Measurements from ENCODE around the gene CTNND2. TPM values are rescaled to one million over a fixed set of nuclear protein-coding genes. Genes with fewer than 3 reads are reported as not detected.

Gene CTNND2
- total and polyA plus RNA-seq, 4 donors: 0.30 to 2.2 (median 0.71) TPM

- Histone ChIP-seq H3K27ac (ENCODE audit: low read depth in 1 of 2, low read length in 1 of 2) (no peak overlapping the region), H3K9ac (ENCODE audit: insufficient read depth in 1 of 2, low read length in 2 of 2) (no peak overlapping the region), H3K4me1 (ENCODE audit: control insufficient read depth in 5 of 5, insufficient read depth in 5 of 5, low read length in 5 of 5) (no peaks in the 10 kb centered on the region), H3K27me3 (ENCODE audit: control insufficient read depth in 3 of 3, insufficient read depth in 3 of 3, low read length in 2 of 3) (no peaks in the 10 kb centered on the region), H3K4me3 (no peak overlapping the region), H3K36me3 (ENCODE audit: control insufficient read depth in 4 of 4, insufficient read depth in 4 of 4, low read length in 4 of 4) (no peaks in the 10 kb centered on the region), H3K9me3 (ENCODE audit: control insufficient read depth in 4 of 4, insufficient read depth in 3 of 4, low read length in 3 of 4) (peaks cover 0 to 4% (median 0%) of the 10 kb centered on the region in 4 donors)
- no peak for DNase-seq
- WGBS, 2 donors: 93 to 99% methylated on average over 5 of the region's 5 CpGs
- ATAC-seq (ENCODE audit: insufficient read depth, low FRiP score): no peak
- TF ChIP-seq, protein P1, sequence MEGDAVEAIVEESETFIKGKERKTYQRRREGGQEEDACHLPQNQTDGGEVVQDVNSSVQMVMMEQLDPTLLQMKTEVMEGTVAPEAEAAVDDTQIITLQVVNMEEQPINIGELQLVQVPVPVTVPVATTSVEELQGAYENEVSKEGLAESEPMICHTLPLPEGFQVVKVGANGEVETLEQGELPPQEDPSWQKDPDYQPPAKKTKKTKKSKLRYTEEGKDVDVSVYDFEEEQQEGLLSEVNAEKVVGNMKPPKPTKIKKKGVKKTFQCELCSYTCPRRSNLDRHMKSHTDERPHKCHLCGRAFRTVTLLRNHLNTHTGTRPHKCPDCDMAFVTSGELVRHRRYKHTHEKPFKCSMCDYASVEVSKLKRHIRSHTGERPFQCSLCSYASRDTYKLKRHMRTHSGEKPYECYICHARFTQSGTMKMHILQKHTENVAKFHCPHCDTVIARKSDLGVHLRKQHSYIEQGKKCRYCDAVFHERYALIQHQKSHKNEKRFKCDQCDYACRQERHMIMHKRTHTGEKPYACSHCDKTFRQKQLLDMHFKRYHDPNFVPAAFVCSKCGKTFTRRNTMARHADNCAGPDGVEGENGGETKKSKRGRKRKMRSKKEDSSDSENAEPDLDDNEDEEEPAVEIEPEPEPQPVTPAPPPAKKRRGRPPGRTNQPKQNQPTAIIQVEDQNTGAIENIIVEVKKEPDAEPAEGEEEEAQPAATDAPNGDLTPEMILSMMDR (IDR thresholded peaks at IDR 0.05; ENCODE audit: control extremely low read depth, extremely low read depth): no peak
These were observed 646.2 kb downstream of the CTNND2 start for GRCh38 chr5:11258001-11258400.

DNA sequence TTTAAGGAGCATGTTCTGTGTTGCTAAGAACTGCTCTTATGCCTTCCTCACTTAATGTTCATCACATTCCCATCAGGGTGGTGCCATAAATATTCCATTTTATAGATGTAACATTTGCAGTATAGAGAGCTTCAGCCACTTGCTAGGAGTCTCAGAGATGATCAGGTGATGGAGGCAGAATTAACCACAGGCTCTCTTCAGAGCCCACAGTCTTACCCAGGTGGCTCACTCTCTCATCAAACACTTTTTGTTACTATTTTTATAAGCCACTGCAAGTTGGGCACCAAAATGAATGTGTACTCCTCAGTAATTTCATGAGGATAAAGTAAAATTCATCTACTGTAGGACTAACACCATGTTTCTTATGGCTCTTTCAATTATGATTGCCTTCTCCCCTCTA, 651.7 kb downstream of the CTNND2 start:
- TF ChIP-seq, protein P1 (IDR thresholded peaks at IDR 0.05; ENCODE audit: control extremely low read depth, extremely low read depth): no peak
- Histone ChIP-seq H3K27ac (ENCODE audit: low read depth in 1 of 2, low read length in 1 of 2) (no peak overlapping the region), H3K36me3 (ENCODE audit: control insufficient read depth in 4 of 4, insufficient read depth in 4 of 4, low read length in 4 of 4) (no peaks in the 10 kb centered on the region), H3K27me3 (ENCODE audit: control insufficient read depth in 3 of 3, insufficient read depth in 3 of 3, low read length in 2 of 3) (no peaks in the 10 kb centered on the region), H3K9me3 (ENCODE audit: control insufficient read depth in 4 of 4, insufficient read depth in 3 of 4, low read length in 3 of 4) (peaks cover 0 to 2% (median 0%) of the 10 kb centered on the region in 4 donors), H3K4me3 (no peak overlapping the region), H3K4me1 (ENCODE audit: control insufficient read depth in 5 of 5, insufficient read depth in 5 of 5, low read length in 5 of 5) (peaks cover 0 to 2% (median 0%) of the 10 kb centered on the region in 5 donors), H3K9ac (ENCODE audit: insufficient read depth in 1 of 2, low read length in 2 of 2) (no peak overlapping the region)
- ATAC-seq (ENCODE audit: insufficient read depth, low FRiP score): no peak
- DNase-seq: no peak

DNA sequence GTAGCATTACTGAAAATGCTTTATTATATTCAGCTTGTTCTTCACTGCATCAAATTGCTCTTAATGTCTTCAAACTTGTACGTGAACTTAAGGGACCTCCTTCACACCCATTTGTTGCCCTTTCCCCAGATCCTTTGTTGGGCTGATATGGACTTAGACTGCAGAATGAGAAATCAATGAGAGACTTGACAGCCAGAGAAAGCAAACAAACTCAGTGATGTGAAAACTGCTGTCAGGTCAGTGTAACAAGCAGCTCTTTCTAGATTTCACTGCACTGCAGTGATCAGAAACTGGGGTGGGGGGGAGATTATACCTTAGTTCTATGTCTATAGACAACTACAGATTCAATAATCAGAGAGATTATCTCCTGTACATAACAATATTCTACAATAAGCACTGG, 652.2 kb downstream of the CTNND2 start:
- Histone ChIP-seq H3K36me3 (ENCODE audit: control insufficient read depth in 4 of 4, insufficient read depth in 4 of 4, low read length in 4 of 4) (no peaks in the 10 kb centered on the region), H3K9ac (ENCODE audit: insufficient read depth in 1 of 2, low read length in 2 of 2) (no peak overlapping the region), H3K4me1 (ENCODE audit: control insufficient read depth in 5 of 5, insufficient read depth in 5 of 5, low read length in 5 of 5) (peaks cover 0 to 2% (median 0%) of the 10 kb centered on the region in 5 donors), H3K27ac (ENCODE audit: low read depth in 1 of 2, low read length in 1 of 2) (no peak overlapping the region), H3K9me3 (ENCODE audit: control insufficient read depth in 4 of 4, insufficient read depth in 3 of 4, low read length in 3 of 4) (peaks cover 0 to 2% (median 0%) of the 10 kb centered on the region in 4 donors), H3K27me3 (ENCODE audit: control insufficient read depth in 3 of 3, insufficient read depth in 3 of 3, low read length in 2 of 3) (no peaks in the 10 kb centered on the region), H3K4me3 (no peak overlapping the region)
- DNase-seq (no peak), ATAC-seq (ENCODE audit: insufficient read depth, low FRiP score) (no peak)
- 32 to 58% methylated on average over 1 of the region's 1 CpG for WGBS, 2 donors
- TF ChIP-seq, protein P1 (IDR thresholded peaks at IDR 0.05; ENCODE audit: control extremely low read depth, extremely low read depth): no peak

DNA sequence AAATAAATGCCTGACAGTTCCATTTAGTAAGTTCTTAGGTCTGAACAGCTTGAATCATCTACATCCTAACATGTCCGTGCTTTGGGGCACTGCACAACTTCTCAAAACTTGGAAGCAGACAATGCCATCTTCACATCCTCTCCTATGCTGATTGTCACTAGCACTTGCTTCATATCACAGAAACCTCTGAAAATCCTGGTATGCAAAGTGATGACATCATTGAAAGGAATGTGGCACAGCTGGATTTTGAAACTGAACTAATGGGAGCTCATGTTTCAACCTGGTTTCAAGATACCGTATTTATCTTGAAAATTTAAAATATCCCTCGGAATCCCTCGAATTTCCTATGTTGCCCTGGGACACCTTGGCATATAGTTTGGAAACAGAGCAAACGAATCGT, 653.0 kb downstream of the CTNND2 start:
- H3K4me3 ChIP-seq: no peak overlapping the region
- H3K9ac ChIP-seq (ENCODE audit: insufficient read depth in 1 of 2, low read length in 2 of 2): no peak overlapping the region
- DNase-seq (peak; percentile 32 to 77 (median 57)), ATAC-seq (ENCODE audit: insufficient read depth, low FRiP score) (no peak)
- TF ChIP-seq, protein P1 (IDR thresholded peaks at IDR 0.05; ENCODE audit: control extremely low read depth, extremely low read depth): no peak
- H3K27me3 ChIP-seq (ENCODE audit: control insufficient read depth in 3 of 3, insufficient read depth in 3 of 3, low read length in 2 of 3): no peaks in the 10 kb centered on the region
- no peak overlapping the region for H3K27ac ChIP-seq (ENCODE audit: low read depth in 1 of 2, low read length in 1 of 2)
- H3K36me3 ChIP-seq (ENCODE audit: control insufficient read depth in 4 of 4, insufficient read depth in 4 of 4, low read length in 4 of 4): no peaks in the 10 kb centered on the region
- WGBS, 2 donors: 51 to 76% methylated on average over 6 of the region's 6 CpGs
- peaks cover 0 to 4% (median 0%) of the 10 kb centered on the region in 4 donors for H3K9me3 ChIP-seq (ENCODE audit: control insufficient read depth in 4 of 4, insufficient read depth in 3 of 4, low read length in 3 of 4)
- peaks cover 0 to 2% (median 0%) of the 10 kb centered on the region in 5 donors for H3K4me1 ChIP-seq (ENCODE audit: control insufficient read depth in 5 of 5, insufficient read depth in 5 of 5, low read length in 5 of 5)
